ENCODE data around the gene RAB39A.
A peak's percentile ranks its signal among the peaks of the same experiment; 100 is the strongest.

DNA sequence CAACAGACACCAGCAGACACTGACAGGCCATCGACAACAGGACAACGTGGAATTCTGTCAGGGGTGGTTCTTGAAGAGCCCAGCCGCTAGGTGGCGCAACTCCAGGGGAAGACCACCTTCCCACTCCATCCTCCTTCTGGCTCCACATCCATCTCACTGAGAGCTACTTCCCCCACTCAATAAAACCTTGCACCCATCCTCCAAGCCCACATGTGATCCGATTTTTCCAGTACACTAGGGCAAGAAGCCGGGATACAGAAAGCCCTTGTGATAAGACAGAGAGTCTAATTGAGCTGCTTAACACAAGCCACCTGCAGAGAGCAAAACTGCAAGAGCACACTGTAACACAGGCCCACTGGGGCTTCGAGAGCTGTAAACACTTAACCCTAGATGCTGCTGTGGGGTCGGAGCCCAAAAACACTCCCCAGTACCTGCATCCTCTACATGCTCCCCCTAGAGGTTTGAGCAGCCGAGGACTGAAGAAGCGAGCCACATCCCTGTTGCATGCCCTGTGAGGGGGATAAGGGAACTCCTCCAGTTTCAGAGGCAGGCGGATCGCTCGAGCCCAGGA is 11.5 kb upstream of the RAB39A start:
- TF ChIP-seq, protein P1, sequence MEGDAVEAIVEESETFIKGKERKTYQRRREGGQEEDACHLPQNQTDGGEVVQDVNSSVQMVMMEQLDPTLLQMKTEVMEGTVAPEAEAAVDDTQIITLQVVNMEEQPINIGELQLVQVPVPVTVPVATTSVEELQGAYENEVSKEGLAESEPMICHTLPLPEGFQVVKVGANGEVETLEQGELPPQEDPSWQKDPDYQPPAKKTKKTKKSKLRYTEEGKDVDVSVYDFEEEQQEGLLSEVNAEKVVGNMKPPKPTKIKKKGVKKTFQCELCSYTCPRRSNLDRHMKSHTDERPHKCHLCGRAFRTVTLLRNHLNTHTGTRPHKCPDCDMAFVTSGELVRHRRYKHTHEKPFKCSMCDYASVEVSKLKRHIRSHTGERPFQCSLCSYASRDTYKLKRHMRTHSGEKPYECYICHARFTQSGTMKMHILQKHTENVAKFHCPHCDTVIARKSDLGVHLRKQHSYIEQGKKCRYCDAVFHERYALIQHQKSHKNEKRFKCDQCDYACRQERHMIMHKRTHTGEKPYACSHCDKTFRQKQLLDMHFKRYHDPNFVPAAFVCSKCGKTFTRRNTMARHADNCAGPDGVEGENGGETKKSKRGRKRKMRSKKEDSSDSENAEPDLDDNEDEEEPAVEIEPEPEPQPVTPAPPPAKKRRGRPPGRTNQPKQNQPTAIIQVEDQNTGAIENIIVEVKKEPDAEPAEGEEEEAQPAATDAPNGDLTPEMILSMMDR (IDR thresholded peaks at IDR 0.05) = peak in 9 of 12 donors; percentile 5 to 59 (median 46)
- TF ChIP-seq POLR2A (IDR thresholded peaks at IDR 0.05) = no peak

All from heart left ventricle (tissue), 13 donors.